Medulla oblongata (tissue), 1 donor: Measurements from ENCODE around the gene GLB1L.
"Not testable (repeated sequence)": the region's sequence is repeated elsewhere in the genome, so short reads cannot be mapped to it uniquely, and the experiment has no call there.

Experiments used
- DNase-seq: peaks from one replicate; pipeline ENCODE4 v3.0.0-alpha.2; 2015; ENCODE audit errors: extremely low spot score

The GLB1L gene

DNA sequence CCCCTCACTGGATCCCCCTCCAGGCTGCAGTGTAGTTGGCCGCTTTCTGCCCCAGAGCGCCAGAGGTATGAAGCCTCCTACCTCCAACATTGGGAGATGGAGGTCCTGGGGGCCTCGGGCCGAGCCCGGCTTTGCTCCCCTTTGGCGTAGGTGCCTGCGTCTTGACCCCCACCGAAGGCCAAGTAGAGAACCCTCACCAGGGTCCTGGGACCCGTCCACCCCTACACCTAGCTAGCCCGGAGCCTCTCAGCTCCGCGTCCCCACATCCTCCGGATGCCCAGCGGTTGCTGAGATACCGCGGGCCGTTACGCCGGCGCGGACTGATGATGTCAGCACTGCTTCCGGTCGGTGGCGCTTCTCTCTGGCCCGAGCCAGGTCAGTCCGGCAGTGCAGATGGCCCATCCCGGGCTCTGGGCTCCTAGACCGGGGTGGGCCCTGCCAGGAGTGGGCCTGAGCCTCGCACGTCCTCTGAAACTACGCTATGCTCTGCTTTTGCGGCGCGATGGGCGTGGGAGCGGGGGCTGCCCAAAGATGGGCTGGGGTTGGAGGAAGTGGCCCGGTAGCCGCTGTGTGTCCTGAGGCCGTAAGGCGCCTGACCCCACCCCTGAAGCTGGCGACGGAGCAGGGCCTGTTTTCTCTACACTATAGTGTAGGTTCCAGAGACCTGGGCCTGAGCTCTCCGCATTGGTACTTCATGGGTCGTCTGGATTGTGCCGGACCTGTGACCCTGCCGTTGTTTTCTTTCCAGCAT lies at the start of gene GLB1L, which contains the start of gene STK16:
Gene GLB1L (minus strand): TSS at position 297 of the 751 bp plus-strand sequence. CDS start 1,871 bp downstream, outside the sequence.
Gene STK16 (plus strand): TSS at position 332 of the 751 bp plus-strand sequence. CDS start 521 bp downstream, outside the sequence.
- DNase-seq = peak; percentile 93

DNA sequence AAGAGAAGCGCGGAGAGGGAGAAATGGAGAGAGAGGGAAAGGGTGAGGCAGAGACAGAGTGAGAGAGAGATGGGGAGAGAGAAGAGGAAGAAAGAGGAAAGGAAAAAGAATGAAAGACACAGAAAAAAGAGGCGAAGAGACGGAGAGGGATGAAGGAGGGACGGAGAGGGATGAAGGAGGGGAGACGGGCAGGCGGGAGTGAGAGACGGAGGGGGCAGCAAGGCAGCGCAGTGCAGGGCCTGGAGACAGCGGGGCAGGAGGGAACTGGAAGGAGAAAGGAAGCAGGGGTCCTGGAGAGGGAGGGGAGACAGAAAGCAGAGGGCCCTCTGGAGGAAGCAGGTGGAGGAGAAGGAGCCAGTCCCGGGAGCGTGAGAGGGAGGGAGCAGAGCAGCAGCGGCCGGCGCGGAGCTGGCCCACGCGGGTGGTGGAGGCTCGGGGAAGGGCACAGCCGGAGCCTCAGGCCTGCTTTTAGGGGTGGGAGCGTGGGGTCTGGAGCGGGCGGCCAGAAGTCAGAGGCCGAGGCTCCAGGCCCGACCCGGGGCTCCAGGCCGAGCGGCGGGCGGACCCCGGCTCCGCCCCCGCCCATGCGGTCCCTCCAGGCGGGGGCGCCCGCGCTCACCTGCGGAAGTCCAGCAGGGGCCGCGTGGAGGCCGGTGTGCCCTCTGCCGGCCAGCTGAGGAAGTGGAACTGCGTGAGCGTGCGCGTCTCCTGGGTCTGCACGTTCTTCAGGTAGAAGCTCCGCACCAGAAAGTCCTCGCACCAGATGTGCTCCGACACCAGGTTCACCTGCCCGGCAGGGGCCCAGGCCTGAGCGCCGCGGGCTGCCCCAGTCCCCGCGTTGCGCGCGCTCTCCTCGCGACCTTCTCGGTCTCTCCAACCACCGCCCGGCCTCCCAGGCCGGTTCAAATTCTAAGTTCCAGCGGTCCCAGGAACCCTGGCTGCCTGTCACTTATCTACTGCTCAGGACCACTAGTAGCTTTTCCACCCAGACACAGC lies 49.4 kb upstream of the GLB1L start:
- DNase-seq = peak; percentile 89

DNA sequence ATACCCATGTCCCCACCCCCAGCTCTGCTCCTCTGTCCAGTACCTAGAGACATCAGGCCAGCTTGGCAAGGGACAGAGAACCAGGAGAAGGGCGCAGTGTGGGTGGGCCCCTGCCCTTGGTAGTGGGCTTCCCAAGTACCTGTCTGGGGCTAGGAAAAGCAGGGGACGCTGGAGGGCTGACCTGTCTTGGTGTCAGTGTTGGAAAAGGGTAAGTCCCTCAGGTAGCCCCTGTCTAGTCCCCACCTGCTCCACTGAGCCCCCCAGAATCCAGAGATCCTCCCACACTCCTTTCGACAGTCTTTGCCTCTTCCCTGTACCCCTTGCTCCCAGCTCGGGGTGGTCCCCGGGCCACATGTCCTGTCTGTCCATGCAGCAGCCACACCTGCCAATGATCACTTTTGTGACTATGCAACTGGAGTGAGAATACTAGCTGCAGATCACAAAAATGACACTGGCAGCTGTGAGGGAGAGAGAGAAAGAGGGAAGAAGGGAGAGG lies 48.5 kb upstream of the GLB1L start:
- no peak for DNase-seq

DNA sequence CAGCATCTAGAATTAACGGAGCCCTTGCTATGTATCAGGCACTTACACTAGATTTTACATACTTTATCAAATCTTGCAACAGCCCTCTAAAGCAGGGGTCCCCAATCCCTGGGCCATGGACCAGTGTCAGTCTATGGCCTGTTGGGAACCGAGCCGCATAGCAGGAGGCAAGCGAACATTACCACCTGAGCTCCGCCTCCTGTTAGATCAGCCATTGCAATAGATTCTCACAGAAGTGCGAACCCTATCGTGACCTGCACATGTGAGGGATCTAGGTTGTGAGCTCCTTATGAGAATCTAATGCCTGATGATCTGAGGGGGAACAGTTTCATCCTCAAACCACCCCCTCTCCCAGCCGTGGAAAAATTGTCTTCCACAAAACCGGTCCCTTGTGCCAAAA lies 47.4 kb upstream of the GLB1L start:
- DNase-seq = no peak

DNA sequence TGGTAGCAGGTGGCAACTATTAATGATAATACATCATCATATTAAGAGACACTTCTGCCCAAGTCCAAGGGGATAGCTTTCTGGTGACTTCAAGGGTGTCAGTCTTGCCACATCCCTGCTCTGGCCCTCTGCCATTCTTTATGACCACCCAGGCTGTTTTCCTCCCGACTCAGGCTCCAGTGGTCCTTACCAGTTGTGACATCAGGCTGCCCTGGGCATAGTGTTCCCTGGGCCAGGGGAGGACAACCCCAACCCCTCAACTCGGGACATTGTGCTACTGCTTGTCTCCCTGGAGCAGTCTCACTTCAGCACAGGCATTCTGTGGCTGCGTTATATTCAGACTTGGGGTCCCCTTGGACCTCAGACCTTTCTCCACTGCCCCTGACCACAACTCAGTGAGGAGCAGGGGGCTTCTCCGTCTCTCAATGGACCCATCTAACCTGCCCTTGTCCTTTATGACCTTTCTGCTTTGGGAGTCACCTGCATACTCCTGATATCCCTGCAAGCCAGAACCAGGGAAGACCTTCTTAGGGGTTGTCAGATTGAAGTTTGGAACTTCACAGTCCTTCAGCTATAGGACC lies 46.8 kb upstream of the GLB1L start:
- DNase-seq = no peak

DNA sequence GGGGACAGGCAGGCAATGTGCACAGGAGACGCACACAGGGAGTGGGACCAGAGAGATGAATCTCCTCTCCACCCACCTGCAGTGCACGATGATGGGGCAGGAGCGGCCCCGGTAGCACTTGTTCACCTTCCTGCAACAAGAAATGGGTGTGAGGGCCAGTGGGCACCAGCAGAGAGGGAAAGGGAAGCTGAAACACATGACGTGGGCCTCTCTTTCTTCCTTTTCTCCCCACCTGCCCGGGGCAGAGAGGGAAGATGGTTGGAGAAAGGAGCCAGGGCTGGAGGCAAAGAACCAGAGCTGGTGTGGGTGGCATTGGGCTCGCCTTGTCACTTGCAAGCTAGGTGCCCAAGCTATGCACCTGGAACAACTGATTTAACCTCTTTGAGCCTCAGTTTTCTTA lies 46.1 kb upstream of the GLB1L start:
- no peak for DNase-seq

DNA sequence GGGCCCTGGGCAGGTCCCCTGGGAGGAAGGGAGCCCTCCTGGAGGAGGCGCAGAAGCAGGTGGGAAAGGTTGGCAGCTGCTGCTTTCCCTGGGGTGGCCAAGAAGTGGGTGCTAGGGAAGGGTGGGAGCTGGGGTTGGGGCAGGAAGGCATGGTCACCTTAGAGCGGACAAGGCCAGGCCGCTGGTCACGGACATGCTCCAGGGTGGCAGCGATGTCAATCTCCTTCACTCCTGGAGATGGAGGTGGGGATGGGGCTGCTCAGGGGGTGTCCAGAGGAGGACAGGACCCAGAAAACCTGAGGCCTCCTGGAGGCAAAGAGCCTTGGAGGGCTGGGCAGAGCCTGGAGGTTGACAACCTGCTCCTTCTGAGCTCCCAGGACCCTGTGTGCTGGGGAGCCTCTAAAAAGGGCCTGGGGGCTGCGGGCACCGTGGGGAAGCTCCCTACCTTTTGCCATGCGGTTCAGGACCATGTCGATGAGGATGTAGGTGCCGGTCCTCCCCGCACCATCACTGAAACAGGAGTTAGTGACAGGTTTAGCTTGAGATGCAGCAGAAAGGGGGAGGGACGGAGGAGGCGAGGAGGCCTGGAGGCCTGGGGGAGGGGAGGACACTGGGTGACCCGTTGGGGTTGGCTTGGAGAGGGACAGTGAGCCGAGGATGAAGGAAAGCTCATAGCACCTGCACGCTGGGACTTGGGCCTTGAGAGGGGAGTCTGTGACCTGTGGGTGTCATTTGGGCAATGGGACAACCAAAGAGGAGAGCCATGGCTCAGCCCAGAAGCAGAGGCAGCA lies 45.3 kb upstream of the GLB1L start:
- DNase-seq = no peak

DNA sequence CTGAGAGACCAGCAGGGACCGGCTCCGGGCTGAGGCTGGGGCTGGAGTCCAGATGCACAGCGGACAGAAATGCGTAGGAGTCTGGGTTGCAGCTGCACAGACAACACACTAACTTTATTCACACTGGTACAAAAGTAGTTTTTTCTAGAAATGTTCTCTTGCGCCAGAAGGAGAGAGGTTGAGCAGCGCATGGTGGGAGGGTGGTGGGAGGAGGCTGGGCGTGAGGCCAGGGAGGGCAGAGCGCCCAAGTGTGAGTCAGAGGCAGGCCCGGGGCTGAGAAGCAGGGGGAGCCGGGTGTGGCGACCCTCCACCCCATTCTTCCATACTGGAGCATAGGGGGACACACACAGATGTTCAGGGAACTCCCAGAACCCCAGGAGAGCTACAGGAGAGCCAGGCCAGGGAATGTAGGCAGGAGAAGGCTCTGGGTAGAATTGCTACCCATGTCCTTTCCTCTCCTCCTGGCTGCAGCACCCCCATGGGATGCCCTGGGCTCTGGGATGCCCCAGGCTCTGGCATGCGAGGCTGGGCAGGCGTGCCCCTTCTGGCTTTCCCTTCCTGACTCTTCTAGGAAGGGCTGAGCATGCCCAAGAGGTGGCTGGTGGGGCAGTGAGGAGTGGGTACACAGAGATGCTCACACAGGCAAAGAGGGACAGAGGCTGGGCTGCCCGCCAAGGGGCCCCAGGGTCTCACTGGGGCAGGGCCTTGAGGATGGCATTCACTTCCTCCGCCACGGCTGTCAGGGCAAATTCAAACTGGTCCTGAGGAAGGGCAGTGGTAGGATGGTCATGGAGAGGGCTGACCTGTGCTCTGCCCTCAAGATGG lies 44.5 kb upstream of the GLB1L start:
- DNase-seq = peak; percentile 94

DNA sequence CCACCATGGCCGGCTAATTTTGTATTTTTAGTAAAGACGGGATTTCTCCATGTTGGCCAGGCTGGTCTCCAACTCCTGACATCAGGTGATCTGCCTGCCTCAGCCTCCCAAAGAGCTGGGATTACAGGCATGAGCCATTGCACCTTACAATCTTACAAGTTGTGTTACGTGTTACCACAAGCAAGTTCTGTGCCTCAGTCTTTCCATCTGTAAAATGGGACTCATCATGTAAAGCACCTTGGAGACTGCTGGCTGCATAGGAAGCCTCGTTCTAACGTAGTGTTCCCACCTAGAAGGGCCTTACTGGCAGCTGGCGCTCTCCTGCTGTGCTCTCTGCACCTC lies 43.9 kb upstream of the GLB1L start:
- DNase-seq = no peak

DNA sequence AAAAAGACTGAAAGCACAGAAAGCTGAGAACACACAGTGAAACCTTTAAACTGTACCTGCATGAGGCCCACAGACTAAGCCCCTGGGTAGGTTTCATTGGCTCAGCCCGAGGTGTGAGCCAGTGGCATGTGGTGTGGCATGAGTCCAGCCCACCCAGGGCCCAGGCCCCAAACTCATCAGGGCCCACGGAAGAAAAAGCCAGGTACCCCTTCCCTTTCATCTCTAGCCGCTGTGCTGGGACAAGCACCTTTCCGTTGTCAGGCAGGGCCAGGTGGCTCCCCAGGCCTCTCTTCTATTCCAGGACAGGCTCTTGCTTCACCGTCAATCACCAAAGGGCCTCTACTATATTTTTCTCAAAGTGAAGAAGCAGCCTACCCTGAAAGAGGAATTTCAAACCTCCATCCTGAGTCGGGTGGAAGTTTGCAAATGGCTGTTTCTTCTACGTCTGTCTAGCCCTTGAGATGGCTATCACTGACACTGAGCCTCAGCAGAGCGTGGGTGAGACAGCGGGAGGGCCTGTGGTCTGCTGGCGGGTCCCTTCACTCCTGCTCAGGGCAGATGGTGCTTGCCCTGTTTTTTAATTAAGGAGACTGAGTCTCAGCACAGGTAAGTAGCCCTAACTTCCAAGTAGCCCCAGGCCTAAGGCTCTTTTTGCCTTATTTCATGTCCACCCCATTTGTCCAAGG lies 42.5 kb upstream of the GLB1L start:
- no peak for DNase-seq

DNA sequence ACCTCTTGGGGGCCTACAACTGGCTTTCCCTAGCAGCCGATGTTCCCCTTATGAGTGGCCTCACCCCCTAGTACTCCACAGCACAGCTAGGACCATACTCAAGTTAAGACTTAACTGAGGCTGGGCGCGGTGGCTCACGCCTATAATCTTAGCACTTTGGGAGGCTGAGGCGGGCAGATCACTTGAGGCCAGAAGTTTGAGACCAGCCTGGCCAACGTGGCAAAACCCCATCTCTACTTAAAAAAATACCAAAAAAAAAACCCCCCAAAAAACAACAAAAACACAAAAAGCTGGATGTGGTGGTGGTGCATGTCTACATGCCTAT lies 41.8 kb upstream of the GLB1L start:
- DNase-seq = not testable (repeated sequence)

DNA sequence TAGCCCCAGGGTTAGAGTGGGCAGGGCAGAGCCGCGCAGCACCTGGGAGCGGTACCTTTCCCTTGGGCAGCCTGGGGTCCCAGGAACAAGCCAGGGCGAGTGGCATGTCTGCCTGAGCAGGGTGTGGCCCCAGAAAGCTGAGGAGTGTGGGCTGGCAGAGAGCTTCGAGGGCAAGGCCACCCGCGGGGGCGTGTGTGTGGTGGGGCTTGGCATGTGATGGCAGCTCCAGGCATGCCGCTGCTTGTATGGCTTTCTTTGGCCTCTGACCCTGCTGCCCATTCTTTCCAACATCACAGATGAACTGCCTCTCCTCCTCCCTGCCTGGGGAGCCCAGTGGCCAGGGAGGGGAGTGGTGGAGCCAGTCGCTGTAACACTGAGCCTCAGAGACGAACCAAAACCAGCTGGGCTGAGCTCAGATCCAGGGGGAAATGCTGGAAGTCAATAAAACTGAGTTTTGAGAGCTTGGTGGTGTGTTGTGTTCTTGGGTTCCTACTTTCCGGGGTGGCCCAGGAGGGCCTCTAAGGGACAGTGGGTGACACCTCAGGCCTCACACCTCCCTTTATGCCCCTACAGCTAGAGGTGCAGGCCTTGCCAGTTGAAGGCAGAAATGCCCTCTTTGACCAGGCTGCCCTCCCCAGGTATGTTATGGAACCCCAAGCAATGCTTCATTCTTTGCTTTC lies 41.3 kb upstream of the GLB1L start:
- DNase-seq = peak; percentile 69

DNA sequence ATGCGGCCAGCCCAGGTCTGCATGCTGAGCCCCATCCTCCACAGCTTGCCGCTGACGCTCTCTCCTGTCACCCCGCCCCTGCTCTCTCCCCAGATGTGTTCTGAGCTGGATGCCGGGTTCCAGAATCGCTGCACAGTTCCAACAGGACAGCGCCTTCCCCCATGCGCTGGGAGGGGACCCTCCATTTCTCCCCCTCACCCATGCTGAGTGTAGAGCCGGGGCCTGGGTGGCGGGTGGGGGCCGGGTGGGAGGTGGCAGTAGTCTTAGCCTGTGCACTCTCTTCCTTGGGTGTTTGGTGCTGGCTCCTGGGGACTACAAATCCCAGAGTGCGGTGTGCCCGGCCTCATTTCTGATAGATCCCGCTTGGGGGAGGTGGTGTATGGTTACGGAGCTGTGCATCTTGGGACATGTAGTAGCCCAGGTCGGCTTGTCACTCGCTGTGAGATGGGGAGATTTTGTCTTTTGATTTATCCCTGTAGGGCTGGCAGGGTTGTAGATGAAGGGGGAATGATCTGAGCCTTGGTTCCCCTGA lies 40.7 kb upstream of the GLB1L start:
- DNase-seq = peak; percentile 61

DNA sequence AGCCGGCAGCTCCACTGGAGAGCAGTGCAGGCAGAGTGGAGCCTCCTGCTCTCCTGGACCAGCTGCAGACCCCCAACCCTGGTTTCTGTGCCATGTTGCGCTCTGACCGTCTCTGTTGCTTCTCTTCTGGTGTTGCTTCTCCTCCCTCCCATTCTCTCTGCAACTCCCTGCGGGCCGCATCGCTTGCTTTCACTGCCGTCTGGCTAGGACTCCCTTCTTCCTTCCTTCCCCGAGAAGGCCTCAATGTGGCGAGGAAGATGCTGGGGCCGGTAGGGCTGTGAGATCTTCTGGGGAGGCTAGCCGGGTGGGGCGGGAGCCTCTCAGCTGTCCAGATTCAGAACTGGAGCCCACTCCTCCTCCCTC lies 40.1 kb upstream of the GLB1L start:
- DNase-seq = no peak

DNA sequence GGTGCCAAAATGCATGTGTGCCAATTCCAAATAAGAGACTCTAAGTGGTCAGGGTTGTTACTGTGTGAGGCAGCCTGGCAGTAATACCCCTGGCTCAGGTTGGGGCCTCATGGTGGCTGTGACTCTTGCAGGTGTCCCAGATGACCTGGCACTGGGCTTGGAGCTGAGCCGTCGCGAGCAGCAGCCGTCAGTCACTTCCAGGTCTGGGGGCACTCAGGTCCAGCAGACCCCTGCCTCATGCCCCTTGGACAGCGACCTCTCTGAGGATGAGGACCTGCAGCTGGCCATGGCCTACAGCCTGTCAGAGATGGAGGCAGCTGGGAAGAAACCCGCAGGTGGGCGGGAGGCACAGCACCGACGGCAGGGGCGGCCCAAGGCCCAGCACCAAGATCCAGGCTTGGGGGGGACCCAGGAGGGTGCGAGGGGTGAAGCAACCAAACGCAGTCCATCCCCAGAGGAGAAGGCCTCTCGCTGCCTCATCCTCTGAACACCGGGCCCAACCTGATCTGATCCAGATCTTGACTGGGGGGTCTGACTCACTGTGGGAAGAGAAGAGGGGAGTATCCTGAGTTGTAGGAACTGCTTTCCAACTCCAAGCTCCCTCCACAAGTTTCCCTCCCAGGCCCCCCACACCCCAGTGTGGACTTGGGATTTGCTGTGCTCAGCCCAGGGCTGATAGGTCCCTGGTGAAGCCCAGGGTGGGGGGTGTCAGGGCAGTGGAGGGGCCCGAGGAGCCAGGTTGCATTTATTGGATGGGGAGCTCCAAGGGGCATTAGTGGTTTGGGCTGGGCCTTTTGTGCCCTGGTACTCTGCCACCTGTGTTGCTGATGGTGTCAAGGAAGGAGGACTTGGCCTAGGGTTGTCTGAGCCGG lies 39.5 kb upstream of the GLB1L start:
- no peak for DNase-seq

DNA sequence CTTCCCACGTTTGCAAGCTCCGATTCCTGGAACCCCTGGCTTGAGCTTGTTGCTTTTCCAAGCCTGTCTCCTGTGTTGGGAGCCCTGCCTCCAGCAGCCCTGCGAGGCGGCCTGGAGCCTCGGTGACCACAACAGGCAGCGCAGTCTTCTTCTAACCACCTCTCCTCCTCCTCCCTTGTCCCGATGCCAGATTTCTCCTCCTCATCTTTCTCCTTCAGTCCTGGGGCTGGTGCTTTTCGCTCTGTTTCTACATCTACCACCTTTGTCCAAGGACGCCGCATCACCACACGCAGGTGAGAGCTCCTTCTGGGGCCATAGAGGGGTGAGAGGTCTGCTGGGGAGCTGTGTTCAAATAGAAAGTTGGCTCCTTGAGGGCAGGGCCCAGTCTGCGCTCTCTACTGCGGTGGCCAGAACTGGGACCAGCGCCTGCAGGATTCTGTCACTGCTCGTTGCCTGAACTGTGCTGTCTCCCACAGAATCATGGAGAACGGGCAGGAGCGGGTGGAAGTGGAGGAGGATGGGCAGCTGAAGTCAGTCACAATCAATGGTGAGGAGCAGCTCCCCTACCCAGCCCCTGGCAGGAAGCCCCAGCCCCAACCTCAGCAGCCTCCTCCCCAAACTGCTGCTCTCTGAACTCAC lies 37.8 kb upstream of the GLB1L start:
- DNase-seq = no peak

DNA sequence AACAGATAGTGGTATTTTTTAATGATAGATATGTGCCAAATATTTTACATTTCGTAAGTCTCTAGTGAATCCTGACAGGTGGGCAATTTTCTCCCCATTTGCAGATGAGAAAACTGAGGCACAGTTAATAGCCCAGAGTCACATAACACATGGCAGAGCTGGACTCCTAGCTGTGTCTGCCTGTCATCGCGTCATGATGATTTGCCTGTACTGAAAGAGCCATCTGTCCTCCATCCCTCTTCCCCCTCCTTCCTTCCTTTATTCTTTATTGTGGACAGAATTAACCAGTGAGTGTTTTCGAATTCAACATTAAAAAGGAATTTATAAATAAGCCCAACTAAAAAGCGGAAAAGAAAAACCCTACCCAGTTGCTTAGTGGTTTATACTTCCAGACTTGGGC lies 37.1 kb upstream of the GLB1L start:
- peak; percentile 90 for DNase-seq

DNA sequence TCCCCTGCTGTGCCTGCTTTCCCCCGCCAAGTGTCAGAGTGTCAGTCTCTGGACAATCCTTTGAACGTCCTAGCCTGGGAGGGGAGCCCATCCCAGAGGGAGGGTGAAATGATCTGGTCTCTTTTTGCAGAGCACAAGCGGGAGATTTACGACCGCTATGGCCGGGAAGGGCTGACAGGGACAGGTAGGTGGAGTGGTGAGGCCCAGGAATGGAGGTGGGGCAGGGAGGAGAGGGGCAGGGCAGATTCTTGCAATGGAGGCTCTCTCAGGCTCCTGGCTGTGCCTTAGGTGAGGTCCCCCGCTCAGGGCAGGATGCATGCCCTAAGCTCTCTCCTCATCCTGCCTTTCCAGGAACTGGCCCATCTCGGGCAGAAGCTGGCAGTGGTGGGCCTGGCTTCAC lies 36.3 kb upstream of the GLB1L start:
- DNase-seq = no peak
